H54 (cell line): ENCODE data around the gene CLPTM1L.
"Not testable (repeated sequence)": the region's sequence is repeated elsewhere in the genome, so short reads cannot be mapped to it uniquely, and the experiment has no call there.

Source experiments
- DNase-seq: peaks from one replicate; pipeline ENCODE4 v3.0.0; 2011; ENCODE audit warnings: low spot score, mixed read lengths; ENCODE audit not compliant: insufficient read length
- FAIRE-seq: peaks from 3 replicates; lab custom pipeline; 2011; peaks lifted over from hg19 to GRCh38; lab: Jason Lieb, UNC
- POLR2A ChIP-seq: IDR thresholded peaks from 2 replicates; pipeline ENCODE4 v1.6.1; 2011; ENCODE audit warnings: low read depth, mild to moderate bottlenecking, low read length

The CLPTM1L gene

DNA sequence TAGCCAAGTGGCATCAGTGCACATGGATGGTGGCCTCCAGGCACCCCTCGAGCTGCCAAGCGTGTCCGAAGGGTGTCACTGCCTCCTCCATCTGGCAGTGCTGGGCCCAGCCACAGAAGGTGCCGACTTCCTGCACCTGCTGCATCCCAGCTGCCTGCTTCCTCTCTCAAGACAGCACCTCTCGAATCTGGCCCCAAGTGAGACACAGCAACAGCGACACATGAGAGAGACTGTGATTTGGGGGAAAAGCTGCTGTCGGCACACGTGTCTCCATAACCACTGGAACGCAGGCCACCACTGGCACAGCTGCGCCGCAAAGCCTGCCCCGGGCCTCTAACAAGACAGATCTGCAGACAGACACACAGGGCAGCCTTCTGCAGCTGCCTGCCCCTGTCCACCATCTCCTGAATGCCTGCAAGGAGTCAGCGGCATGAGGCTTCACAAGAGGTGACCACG, 8.8 kb downstream of the CLPTM1L start:
- FAIRE-seq (no peak), DNase-seq (no peak)
- TF ChIP-seq POLR2A = no peak

- no peak for TF ChIP-seq POLR2A
- no peak for FAIRE-seq
These were observed 9.3 kb downstream of the CLPTM1L start for GRCh38 chr5:1335540-1336095.

GRCh38 chr5:1334831-1335539, 9.9 kb downstream of the CLPTM1L start:
- no peak for FAIRE-seq

More at GRCh38 chr5:1335540-1336095, 9.3 kb downstream of the CLPTM1L start:
- DNase-seq = no peak

GRCh38 chr5:1333986-1334385, 10.9 kb downstream of the CLPTM1L start:
- TF ChIP-seq POLR2A = no peak
- DNase-seq = no peak
- FAIRE-seq = no peak

More at GRCh38 chr5:1334831-1335539, 9.9 kb downstream of the CLPTM1L start:
- no peak for DNase-seq
- TF ChIP-seq POLR2A = no peak

DNA sequence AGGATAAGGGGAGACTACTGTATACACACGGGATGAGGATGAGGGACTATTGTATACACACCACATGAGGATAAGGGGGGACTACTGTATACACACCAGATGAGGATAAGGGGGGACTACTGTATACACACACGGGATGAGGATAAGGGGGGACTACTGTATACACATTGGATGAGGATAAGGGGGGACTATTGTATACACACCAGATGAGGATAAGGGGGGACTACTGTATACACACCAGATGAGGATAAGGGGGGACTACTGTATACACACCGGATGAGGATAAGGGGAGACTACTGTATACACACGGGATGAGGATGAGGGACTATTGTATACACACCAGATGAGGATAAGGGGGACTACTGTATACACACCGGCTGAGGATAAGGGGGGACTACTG, 11.6 kb downstream of the CLPTM1L start:
- not testable (repeated sequence) for DNase-seq, FAIRE-seq

GRCh38 chr5:1332461-1333001, 12.4 kb downstream of the CLPTM1L start:
- no peak for TF ChIP-seq POLR2A
- no peak for FAIRE-seq
- DNase-seq = no peak

DNA sequence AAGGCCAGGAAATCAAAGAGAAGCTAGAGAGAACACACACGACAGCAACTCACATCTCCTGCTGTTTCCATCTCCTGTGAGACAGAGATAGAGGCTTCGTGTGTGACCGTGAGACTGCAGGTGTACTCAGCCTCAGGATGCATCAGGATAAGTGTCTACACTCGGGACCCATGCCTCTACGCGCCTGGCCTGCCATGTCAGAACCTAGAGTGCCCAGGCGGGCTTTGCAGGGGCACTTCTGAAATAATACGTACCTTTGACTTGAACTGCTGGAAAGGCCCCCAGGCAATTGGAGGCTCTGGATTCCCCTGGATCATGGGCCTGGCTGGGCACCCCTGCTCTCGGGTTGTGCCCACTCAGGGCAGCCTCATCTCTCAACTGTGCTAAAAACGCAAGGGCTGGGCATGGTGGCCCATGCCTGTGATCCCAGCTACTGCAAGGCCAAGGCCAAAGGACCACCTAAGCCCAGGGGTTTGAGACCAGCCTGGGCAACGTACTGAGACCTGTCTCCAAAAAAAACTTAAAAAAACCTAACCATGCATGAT, 13.0 kb downstream of the CLPTM1L start:
- no peak for FAIRE-seq
- no peak for TF ChIP-seq POLR2A
- DNase-seq = no peak

GRCh38 chr5:1330847-1331831, 13.8 kb downstream of the CLPTM1L start:
- no peak for FAIRE-seq

DNA sequence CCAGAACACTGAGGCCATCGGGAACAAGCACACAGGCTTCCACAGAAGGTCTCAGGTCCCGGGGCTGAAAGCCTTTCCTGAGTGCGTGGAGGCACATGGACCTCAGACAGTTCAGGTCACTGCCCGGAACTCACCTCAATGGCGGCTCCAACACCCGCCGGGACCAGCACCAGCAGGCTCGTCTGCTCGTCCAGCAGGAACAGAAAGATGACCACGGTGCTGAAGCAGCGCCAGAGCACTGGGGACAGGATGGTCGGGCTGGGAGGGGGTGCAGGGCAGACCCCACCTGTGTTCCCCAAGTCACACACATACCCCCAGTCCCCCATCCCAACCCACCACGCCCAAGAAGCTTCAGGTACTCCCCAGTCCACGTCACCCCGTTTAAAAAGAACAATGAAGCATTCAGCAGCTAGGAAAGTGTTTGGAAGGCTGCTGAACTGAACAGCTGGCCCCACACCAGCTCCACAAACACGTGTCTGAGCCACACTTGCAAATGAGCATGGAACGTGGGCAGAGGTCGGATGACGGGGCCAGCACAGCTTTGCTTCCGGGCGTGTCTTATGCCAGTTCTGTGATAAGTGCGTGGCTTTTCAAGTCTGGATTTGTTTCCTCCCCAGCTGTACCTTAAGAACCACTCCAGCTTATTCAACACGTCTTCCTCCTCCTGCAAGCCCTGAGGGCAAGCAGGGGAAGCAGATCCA, 14.6 kb downstream of the CLPTM1L start:
- no peak for TF ChIP-seq POLR2A
- DNase-seq = no peak
- FAIRE-seq = no peak

More at GRCh38 chr5:1330847-1331831, 13.8 kb downstream of the CLPTM1L start:
- DNase-seq = no peak
- no peak for TF ChIP-seq POLR2A

DNA sequence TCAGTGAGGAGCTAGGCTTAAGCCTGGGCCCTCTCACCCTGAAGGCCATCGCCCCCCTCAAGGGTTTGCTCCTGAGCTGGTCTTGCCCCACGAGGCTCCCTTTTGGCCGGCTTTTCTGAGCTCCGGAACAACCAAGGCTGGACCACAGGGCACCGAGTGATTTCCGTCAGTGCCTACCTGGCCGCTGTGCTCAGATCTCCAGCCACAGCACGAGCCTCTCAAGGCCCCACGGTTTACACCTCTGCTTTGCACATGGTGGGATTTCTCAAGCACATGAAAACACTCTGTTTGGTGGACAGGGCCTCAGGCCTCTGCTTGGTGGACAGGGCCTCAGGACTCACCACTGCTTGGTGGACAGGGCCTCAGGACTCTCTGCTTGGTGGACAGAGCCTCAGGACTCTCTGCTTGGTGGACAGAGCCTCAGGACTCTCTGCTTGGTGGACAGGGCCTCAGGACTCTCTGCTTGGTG, 15.8 kb downstream of the CLPTM1L start:
- no peak for FAIRE-seq
- no peak for TF ChIP-seq POLR2A
- DNase-seq = no peak

GRCh38 chr5:1328237-1329110, 16.4 kb downstream of the CLPTM1L start:
- DNase-seq = not testable (repeated sequence)

DNA sequence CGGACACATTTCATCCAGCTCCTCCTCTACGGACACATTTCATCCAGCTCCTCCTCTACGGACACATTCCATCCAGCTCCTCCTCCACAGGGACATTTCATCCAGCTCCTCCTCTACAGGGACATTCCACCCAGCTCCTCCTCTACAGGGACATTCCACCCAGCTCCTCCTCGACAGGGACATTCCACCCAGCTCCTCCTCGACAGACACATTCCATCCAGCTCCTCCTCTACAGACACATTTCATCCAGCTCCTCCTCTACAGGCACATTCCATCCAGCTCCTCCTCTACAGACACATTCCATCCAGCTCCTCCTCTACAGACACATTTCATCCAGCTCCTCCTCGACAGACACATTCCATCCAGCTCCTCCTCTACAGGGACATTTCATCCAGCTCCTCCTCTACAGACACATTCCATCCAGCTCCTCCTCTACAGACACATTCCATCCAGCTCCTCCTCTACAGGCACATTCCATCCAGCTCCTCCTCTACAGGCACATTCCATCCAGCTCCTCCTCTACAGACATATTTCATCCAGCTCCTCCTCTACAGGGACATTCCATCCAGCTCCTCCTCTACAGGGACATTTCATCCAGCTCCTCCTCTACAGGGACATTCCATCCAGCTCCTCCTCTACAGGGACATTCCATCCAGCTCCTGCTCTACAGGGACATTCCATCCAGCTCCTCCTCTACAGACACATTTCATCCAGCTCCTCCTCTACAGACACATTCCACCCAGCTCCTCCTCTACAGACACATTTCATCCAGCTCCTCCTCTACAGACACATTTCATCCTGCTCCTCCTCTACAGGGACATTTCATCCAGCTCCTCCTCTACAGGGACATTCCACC, 17.8 kb downstream of the CLPTM1L start:
- DNase-seq, FAIRE-seq: not testable (repeated sequence)

More at GRCh38 chr5:1328237-1329110, 16.4 kb downstream of the CLPTM1L start:
- not testable (repeated sequence) for FAIRE-seq

DNA sequence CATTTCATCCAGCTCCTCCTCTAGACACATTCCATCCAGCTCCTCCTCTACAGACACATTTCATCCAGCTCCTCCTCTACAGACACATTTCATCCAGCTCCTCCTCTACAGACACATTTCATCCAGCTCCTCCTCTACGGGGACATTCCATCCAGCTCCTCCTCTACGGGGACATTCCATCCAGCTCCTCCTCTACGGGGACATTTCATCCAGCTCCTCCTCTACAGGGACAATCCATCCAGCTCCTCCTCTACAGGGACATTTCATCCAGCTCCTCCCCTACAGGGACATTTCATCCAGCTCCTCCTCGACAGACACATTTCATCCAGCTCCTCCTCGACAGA, 18.4 kb downstream of the CLPTM1L start:
- DNase-seq, FAIRE-seq: not testable (repeated sequence)
